RWPE1 (cell line): ENCODE data around the gene AMD1.

Experiments
- CTCF ChIA-PET: fragments of 350-600 bp; sonication (Branson Sonifier 250); formaldehyde crosslinking; extraction: SDS; loops from one replicate; lab custom pipeline; 2021; lab: Yijun Ruan, JAX
- POLR2A ChIA-PET: fragments of 400-600 bp; formaldehyde crosslinking; extraction: SDS; loops from one replicate; lab custom pipeline; 2020; ENCODE audit warnings: antibody characterized with exemption; ENCODE audit not compliant: low non-redundant PET; lab: Yijun Ruan, JAX
- DNase-seq: peaks from one replicate; pipeline ENCODE4 v3.0.0; 2012; ENCODE audit warnings: low spot score
- H3K27ac ChIP-seq: fragments of 450-650 bp; 2 replicates; pipeline ENCODE4 v1.5.1; 2017
- TF ChIP-seq, protein P1 (sequence below): fragments of 450-650 bp; conservative IDR thresholded peaks from 2 replicates; pipeline ENCODE4 v1.5.1; 2017; ENCODE audit warnings: low read depth, mild to moderate bottlenecking

The AMD1 gene

DNA sequence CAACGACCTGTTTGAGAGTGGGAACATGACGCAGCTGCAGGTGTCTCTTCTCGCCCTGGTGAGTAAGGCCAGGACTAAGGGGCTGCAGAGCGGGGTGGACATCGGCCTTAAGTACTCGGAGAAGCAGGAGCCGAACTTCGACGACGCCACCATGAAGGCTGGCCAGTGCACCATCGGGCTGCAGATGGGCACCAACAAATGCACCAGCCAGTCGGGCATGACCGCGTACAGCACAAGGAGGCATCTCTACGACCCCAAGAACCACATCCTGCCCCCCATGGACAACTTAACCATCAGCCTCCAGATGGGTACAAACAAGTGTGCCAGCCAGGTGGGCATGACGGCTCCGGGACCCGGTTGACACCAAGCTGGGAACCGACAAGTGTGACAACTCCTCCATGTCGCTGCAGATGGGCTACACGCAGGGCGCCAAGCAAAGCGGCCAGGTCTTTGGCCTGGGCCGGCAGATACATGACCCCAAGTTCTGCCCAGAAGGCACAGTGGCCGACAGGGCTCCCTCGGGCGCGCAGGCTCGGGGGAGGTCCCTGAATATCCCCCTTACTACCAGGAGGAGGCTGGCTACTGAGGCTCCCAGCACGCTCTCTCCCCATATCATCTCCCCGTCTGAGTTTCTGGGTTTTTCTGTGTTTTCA, 15.9 kb upstream of the AMD1 start:
- no peak for DNase-seq
- H3K27ac ChIP-seq, result no peak overlapping the region
- TF ChIP-seq, protein P1, sequence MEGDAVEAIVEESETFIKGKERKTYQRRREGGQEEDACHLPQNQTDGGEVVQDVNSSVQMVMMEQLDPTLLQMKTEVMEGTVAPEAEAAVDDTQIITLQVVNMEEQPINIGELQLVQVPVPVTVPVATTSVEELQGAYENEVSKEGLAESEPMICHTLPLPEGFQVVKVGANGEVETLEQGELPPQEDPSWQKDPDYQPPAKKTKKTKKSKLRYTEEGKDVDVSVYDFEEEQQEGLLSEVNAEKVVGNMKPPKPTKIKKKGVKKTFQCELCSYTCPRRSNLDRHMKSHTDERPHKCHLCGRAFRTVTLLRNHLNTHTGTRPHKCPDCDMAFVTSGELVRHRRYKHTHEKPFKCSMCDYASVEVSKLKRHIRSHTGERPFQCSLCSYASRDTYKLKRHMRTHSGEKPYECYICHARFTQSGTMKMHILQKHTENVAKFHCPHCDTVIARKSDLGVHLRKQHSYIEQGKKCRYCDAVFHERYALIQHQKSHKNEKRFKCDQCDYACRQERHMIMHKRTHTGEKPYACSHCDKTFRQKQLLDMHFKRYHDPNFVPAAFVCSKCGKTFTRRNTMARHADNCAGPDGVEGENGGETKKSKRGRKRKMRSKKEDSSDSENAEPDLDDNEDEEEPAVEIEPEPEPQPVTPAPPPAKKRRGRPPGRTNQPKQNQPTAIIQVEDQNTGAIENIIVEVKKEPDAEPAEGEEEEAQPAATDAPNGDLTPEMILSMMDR, result no peak
- ChIA-PET CTCF (interaction anchor here (0.5 kb wide), 1 partner anchor 290 kb away, joined by 4 read pairs; no protein-coding TSS in a partner anchor), POLR2A (no interaction called here)

DNA sequence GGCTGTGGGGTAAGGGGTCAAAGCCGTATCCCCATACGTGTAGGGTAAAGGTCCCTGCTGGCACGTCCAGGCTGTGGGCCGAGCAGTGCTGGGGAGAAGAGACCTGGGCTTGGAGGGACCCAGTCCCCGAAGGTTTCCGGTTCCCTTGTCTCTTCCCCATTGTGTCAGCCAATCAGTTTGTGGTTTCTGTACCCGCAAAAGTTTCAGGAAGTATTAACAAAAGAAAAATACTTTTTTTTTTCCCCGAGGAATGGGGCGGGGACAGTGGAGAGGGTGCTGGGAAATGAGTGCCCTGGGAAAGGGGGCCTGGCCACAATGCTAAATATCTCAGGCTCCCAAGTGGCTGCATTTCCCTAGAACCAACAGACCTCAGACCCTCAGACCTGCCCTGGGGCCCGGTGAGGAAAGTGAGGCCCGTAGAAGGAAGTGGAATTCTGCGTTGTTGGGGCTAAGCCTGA, 15.2 kb upstream of the AMD1 start:
- DNase-seq, result no peak
- POLR2A ChIA-PET, result no interaction called here
- CTCF ChIA-PET, result no interaction called here
- H3K27ac ChIP-seq, result no peak overlapping the region
- TF ChIP-seq, protein P1, result no peak

- H3K27ac ChIP-seq, result no peak overlapping the region
- POLR2A ChIA-PET, result no interaction called here
- CTCF ChIA-PET, result no interaction called here
- DNase-seq, result no peak
- TF ChIP-seq, protein P1, result no peak
Observed at GRCh38 chr6:110864824-110865223, 9.8 kb upstream of the AMD1 start.

GRCh38 chr6:110874880-110875547, 429 bp downstream of the AMD1 start:
- H3K27ac ChIP-seq, result peak overlapping the region; percentile 92

GRCh38 chr6:110875548-110876169, 1.1 kb downstream of the AMD1 start:
- peak overlapping the region; percentile 92 for H3K27ac ChIP-seq
- CTCF ChIA-PET, result interaction anchor here (1.1 kb wide), 1 partner anchor 193 kb away, joined by 4 read pairs; no protein-coding TSS in a partner anchor
- TF ChIP-seq, protein P1, result no peak
- no peak for DNase-seq
- POLR2A ChIA-PET, result interaction anchor here (0.7 to 1.1 kb wide), 2 partner anchors 60 to 1622 kb away, joined by 4 to 9 read pairs; partner anchors contain the start of gene CDK19

More at GRCh38 chr6:110874880-110875547, 429 bp downstream of the AMD1 start:
- ChIA-PET POLR2A (interaction anchor here (0.5 to 1.3 kb wide), 6 partner anchors 10 to 192 kb away, joined by 3 to 15 read pairs (median 4); partner anchors contain the start of gene CDK19), CTCF (interaction anchor here (0.8 kb wide), 2 partner anchors 61 to 77 kb away, joined by 4 to 8 read pairs; no protein-coding TSS in a partner anchor)
- peak; percentile 26 for DNase-seq
- TF ChIP-seq, protein P1, result no peak
